ENCODE results near the gene SLC48A1. TPM values are rescaled to one million over a fixed set of nuclear protein-coding genes. Genes with fewer than 3 reads are reported as not detected.
"Not testable (repeated sequence)": the region's sequence is repeated elsewhere in the genome, so short reads cannot be mapped to it uniquely, and the experiment has no call there.

The SLC48A1 gene
- polyA plus RNA-seq, 4 donors, result 49.1 to 67.0 (median 58.8) TPM

- no peak for DNase-seq (ENCODE audit: low read depth in 4 of 4, low spot score in 2 of 4)
Observed at GRCh38 chr12:47807338-47807737, 34.3 kb downstream of the SLC48A1 start.

DNA sequence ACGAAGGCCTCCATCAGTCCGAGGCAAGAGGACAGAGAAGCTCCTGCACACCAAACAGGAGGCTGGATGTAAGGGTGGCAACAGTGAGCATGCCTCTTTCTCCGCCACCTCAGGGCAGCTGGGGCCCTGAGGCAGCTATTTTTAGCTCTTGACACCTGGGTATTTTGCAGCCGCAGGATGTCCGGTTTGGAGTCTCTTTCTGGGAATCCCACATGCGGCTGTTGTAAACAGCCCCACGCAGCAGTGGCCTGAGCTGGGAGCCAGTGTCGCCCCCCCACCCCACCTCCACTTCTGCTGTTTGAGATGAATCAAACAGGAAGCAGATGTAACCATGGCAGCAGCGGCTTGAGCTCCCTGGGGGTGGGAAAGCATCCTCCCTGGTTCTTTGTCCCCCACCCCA, 35.0 kb downstream of the SLC48A1 start:
- DNase-seq (ENCODE audit: low read depth in 4 of 4, low spot score in 2 of 4), result no peak

DNA sequence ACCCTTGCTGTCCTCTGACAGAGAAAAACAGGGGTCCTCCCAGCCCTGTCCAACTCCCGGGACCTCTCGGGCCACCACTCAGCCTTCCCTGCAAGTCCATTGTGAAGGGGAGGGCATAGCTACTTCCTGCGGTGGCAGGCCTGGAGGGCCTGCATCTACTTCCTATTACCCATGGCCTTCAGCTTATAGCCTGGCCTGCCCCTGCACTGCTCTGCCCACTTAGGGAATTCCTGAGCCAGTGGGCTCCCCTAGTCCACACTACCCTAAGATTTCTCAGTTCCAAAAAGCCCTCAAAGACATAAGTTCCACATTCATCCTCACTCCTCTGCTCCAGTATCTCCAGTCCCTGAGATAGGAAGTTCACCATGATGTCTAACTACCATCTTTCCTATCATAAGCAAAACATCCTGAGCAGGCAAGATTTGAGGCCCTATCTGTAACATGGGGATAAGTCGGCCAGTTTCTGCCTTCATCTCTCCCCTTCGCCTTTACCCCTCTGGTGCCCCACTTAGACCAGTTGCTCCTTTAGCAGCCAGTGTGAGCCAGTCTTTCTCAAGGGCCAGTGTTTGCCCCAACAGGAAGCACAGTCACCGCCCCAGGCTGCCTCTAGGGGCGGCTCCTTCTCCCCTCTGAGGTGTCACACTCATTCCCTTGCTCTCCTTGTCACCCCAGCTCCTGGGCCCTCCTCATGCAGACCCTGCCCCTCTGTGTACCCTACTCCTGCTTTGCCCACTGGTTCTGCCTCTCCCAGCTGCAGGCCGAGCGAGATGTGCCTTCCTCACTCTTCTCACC, 35.7 kb downstream of the SLC48A1 start:
- DNase-seq (ENCODE audit: low read depth in 4 of 4, low spot score in 2 of 4), result no peak

- not testable (repeated sequence) for DNase-seq (ENCODE audit: low read depth in 4 of 4, low spot score in 2 of 4)
Observed at GRCh38 chr12:47809518-47809917, 36.5 kb downstream of the SLC48A1 start.

DNA sequence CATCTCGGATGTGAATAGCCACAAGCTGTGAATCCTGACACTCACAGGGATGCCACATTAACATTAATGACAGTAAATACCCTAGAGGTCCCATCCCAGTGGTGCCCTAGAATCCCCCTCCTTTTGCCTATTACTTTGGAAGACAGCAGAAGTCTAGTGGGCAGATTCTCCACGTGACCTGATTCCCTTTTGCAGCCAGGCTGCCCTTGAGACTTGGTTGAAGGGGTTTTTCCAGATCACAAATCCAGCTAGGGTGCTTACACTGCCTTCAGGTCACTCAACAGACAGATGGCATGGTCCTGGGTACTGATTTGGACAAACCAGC, 38.0 kb downstream of the SLC48A1 start:
- DNase-seq (ENCODE audit: low read depth in 4 of 4, low spot score in 2 of 4), result no peak

GRCh38 chr12:47811581-47812484, 38.8 kb downstream of the SLC48A1 start:
- no peak for DNase-seq (ENCODE audit: low read depth in 4 of 4, low spot score in 2 of 4)

DNA sequence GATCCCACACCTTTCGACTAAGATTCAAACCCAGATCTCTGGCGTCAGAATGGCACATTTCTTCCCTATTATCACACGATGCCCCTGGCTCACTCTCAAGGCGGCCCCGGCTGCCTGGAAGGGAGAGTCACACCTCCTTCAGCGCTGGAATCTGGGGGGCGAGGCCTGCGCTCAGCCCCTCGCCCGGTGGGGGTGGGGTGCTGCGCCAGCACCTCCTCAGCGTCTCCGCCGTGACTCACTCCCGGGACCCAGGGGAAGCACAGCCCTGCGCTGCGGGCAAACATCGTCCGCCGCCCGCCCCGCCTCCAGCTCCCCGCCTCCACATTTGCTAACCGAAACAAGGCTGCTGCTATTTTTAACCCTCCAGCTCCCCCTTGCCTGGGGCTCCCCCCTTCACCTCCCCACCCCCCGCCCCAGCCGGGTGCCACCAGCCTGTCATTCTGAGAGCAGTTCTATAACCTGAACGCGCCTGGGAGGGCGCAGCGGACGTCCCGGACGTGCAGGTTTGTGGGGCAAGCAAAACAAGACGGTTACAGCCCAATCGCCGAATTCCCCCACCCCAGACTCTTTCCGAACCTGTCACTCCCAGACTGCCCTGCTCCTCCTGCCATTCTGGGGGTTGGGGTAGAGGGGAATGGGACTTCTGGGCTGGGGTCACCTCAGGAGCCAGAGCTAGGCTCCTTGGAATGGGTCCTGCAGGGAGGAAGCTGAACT, 39.9 kb downstream of the SLC48A1 start:
- no peak for DNase-seq (ENCODE audit: low read depth in 4 of 4, low spot score in 2 of 4)

GRCh38 chr12:47813511-47814196, 40.6 kb downstream of the SLC48A1 start:
- no peak for DNase-seq (ENCODE audit: low read depth in 4 of 4, low spot score in 2 of 4)

- no peak for DNase-seq (ENCODE audit: low read depth in 4 of 4, low spot score in 2 of 4)
Observed at GRCh38 chr12:47814539-47815170, 41.6 kb downstream of the SLC48A1 start.

DNA sequence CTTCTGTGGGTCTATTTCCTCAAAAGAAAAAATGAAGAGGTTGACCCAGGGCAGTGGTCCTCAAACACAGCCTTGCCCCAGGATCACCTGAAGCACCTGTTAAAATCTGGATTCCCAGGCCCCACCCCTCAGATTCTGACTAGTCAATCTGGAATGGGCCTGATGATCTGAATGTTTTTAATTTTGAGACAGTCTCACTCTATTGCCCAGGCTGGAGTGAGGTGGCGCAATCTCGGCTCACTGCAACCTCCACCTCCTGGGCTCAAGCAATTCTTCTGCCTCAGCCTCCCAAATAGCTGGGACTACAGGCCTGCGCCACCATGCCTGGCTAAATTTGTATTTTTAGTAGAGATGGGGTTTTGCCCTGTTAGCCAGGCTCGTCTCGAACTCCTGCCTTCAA, 42.4 kb downstream of the SLC48A1 start:
- DNase-seq (ENCODE audit: low read depth in 4 of 4, low spot score in 2 of 4), result not testable (repeated sequence)

GRCh38 chr12:47816403-47817271, 43.6 kb downstream of the SLC48A1 start:
- DNase-seq (ENCODE audit: low read depth in 4 of 4, low spot score in 2 of 4), result no peak

- DNase-seq (ENCODE audit: low read depth in 4 of 4, low spot score in 2 of 4), result no peak
Observed at GRCh38 chr12:47817272-47818006, 44.4 kb downstream of the SLC48A1 start.

- no peak for DNase-seq (ENCODE audit: low read depth in 4 of 4, low spot score in 2 of 4)
Observed at GRCh38 chr12:47818007-47818376, 45.0 kb downstream of the SLC48A1 start.

GRCh38 chr12:47818467-47819137, 45.6 kb downstream of the SLC48A1 start:
- DNase-seq (ENCODE audit: low read depth in 4 of 4, low spot score in 2 of 4), result no peak

GRCh38 chr12:47819138-47819895, 46.3 kb downstream of the SLC48A1 start:
- no peak for DNase-seq (ENCODE audit: low read depth in 4 of 4, low spot score in 2 of 4)

DNA sequence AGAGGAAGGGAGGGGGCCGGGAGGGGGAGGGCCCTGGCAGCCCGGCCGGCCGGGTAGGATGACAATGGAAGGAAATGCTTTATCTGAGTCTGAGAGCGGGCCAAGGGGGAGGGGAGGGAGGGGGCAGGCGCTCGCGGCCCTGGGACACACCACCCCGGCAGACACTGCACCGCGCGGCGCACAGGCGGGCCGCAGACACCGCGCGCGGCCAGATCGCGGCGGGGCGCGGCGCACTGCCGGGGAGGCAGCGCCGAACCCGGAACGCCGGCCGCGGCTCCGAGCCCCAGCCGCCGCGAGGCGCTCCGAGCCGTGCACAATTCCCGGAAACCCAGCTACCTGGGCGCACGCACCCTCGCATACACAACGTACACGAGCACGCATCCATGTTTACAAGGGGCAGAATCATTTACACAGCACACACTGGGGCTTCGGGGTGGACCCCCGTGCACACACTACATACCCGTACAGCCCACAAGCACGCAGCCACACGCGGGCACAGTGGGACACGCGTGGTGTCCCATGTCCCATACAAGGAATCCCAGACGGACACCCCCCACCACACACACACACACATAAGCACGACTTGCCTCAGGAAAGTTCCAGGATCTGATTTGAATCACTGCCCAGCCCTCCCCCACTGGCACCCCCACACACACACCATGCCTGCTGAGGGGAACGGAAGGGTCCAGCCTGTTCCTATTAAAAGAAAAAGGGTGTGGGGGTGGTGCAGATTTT, 47.0 kb downstream of the SLC48A1 start, which contains the start of gene HDAC7:
Gene HDAC7 (minus strand): TSS at position 8 of the 735 bp plus-strand sequence. CDS start 118 bp downstream, outside the sequence.
- no peak for DNase-seq (ENCODE audit: low read depth in 4 of 4, low spot score in 2 of 4)

All from left renal cortex interstitium (tissue), 4 donors.